ENCODE results near the gene CD69.
A peak's percentile ranks its signal among the peaks of the same experiment; 100 is the strongest.

CD69 gene

DNA sequence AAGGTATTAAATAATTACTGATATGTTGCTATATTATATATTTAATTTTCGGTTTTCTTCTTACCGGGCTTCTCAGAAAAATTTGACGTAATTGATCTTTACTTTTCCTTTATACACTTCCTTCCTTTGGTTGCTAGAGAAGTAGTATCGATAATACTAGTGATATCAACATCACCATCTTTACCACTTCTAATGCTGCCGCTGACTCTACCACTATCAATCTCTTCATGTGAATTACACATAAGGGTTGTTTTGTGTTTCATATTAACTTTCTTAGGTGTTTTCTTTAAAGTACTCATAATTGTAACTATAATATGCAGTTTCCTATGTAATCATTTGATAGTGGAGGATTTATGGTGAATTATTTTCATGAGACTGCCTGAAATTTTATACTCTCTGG is 35.6 kb upstream of the CD69 start:
- Histone ChIP-seq H4K20me1 (ENCODE audit: insufficient read depth, low read length) (no peaks in the 10 kb centered on the region), H3K27me3 (replicated peaks; ENCODE audit: insufficient read depth, low read length) (0 out of 2 replicates have a peak, but pooled peaks cover 1% of the 10 kb centered on the region), H3K79me2 (ENCODE audit: low read length) (no peaks in the 10 kb centered on the region), H3K9me2 (replicated peaks; ENCODE audit: insufficient read depth, low read length) (no peaks in the 10 kb centered on the region), H3K36me3 (replicated peaks; ENCODE audit: insufficient read depth, low read length) (no peaks in the 10 kb centered on the region), H2AFZ (ENCODE audit: low read length) (no peak overlapping the region), H3K4me3 (ENCODE audit: low read length) (no peak overlapping the region), H3K4me2 (ENCODE audit: low read depth, low read length) (no peak overlapping the region), H3K9ac (ENCODE audit: low read length) (no peak overlapping the region), H3F3A (ENCODE audit: insufficient read depth, low read length) (no peaks in the 10 kb centered on the region), H3K27ac (ENCODE audit: low read length) (no peak overlapping the region), H3K9me3 (replicated peaks; ENCODE audit: insufficient read depth, low read length) (no peaks in the 10 kb centered on the region), H3K4me1 (ENCODE audit: low read length) (peaks cover 9% of the 10 kb centered on the region)
- no peak for DNase-seq
- TF ChIP-seq EZH2 (optimal IDR thresholded peaks at IDR 0.05; ENCODE audit: low read depth, low read length): no peak
- TF ChIP-seq, protein P1, sequence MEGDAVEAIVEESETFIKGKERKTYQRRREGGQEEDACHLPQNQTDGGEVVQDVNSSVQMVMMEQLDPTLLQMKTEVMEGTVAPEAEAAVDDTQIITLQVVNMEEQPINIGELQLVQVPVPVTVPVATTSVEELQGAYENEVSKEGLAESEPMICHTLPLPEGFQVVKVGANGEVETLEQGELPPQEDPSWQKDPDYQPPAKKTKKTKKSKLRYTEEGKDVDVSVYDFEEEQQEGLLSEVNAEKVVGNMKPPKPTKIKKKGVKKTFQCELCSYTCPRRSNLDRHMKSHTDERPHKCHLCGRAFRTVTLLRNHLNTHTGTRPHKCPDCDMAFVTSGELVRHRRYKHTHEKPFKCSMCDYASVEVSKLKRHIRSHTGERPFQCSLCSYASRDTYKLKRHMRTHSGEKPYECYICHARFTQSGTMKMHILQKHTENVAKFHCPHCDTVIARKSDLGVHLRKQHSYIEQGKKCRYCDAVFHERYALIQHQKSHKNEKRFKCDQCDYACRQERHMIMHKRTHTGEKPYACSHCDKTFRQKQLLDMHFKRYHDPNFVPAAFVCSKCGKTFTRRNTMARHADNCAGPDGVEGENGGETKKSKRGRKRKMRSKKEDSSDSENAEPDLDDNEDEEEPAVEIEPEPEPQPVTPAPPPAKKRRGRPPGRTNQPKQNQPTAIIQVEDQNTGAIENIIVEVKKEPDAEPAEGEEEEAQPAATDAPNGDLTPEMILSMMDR (IDR thresholded peaks at IDR 0.05; ENCODE audit: low read length): no peak
- no peak for TF ChIP-seq EZH2phosphoT487 (IDR thresholded peaks at IDR 0.05; ENCODE audit: low read length)

DNA sequence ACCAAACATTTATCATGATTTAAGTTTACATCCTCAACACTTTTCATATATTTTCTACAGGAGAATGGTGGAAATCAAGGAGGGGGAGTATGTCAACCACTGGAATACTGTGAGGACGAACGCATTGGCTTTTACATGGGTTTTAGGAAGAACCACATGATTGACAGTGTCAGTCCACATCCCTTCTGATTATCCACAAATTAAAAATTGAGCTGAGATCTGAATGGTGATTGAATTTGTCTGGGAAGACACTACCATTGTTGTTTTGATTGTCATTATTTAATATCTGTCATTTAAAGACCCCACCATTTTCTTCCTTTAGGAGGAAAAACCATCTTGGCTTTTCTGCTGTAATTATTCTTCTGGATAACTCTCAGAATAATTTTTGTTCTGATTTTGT is 35.2 kb upstream of the CD69 start:
- no peak overlapping the region for H2AFZ ChIP-seq (ENCODE audit: low read length)
- 0 out of 2 replicates have a peak, but pooled peaks cover 5% of the 10 kb centered on the region for H3K27me3 ChIP-seq (replicated peaks; ENCODE audit: insufficient read depth, low read length)
- H3K4me2 ChIP-seq (ENCODE audit: low read depth, low read length): no peak overlapping the region
- no peaks in the 10 kb centered on the region for H3K79me2 ChIP-seq (ENCODE audit: low read length)
- H3K4me3 ChIP-seq (ENCODE audit: low read length): no peak overlapping the region
- no peak overlapping the region for H3K27ac ChIP-seq (ENCODE audit: low read length)
- no peaks in the 10 kb centered on the region for H3K9me2 ChIP-seq (replicated peaks; ENCODE audit: insufficient read depth, low read length)
- no peaks in the 10 kb centered on the region for H3K9me3 ChIP-seq (replicated peaks; ENCODE audit: insufficient read depth, low read length)
- DNase-seq: no peak
- H4K20me1 ChIP-seq (ENCODE audit: insufficient read depth, low read length): no peaks in the 10 kb centered on the region
- no peaks in the 10 kb centered on the region for H3K36me3 ChIP-seq (replicated peaks; ENCODE audit: insufficient read depth, low read length)
- H3K4me1 ChIP-seq (ENCODE audit: low read length): peaks cover 9% of the 10 kb centered on the region
- H3F3A ChIP-seq (ENCODE audit: insufficient read depth, low read length): no peaks in the 10 kb centered on the region
- H3K9ac ChIP-seq (ENCODE audit: low read length): no peak overlapping the region
- TF ChIP-seq EZH2 (optimal IDR thresholded peaks at IDR 0.05; ENCODE audit: low read depth, low read length): no peak
- no peak for TF ChIP-seq EZH2phosphoT487 (IDR thresholded peaks at IDR 0.05; ENCODE audit: low read length)
- TF ChIP-seq, protein P1 (IDR thresholded peaks at IDR 0.05; ENCODE audit: low read length): no peak

DNA sequence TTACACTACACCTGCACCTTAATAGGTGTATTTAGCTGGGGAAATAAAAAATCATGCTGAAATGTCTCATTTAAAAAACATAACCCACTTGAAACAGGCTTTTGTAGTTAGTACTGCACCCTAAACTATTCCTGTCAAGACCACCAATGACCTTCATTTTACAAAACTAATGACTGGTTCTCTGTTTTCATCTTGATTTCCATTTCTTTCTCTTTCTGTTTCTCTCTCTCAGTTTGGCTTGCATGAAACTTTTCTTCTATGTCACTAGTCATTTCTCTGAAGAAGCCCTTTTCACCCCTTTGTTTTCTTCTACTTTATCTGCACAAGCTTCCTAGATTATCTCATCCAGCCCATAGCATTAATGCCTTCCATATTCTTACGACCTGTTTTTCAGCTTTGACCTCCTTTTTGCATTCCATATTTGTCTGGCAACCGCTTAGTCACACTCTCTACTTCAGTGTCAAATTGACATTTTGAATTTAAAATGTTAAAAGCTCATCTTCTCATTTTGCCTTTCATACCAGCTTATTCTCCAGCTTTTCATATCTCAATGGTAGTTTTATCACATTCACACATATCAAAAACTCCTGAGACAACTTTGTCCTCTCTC is 33.9 kb upstream of the CD69 start:
- H3K9me3 ChIP-seq (replicated peaks; ENCODE audit: insufficient read depth, low read length): no peaks in the 10 kb centered on the region
- no peaks in the 10 kb centered on the region for H4K20me1 ChIP-seq (ENCODE audit: insufficient read depth, low read length)
- DNase-seq: no peak
- H3K36me3 ChIP-seq (replicated peaks; ENCODE audit: insufficient read depth, low read length): no peaks in the 10 kb centered on the region
- H2AFZ ChIP-seq (ENCODE audit: low read length): no peak overlapping the region; the same call in 1 of the 2 replicates
- H3K79me2 ChIP-seq (ENCODE audit: low read length): no peaks in the 10 kb centered on the region
- no peaks in the 10 kb centered on the region for H3F3A ChIP-seq (ENCODE audit: insufficient read depth, low read length)
- peak overlapping the region; percentile 24 for H3K4me2 ChIP-seq (ENCODE audit: low read depth, low read length)
- no peak overlapping the region for H3K27ac ChIP-seq (ENCODE audit: low read length)
- TF ChIP-seq EZH2 (optimal IDR thresholded peaks at IDR 0.05; ENCODE audit: low read depth, low read length): no peak
- TF ChIP-seq, protein P1 (IDR thresholded peaks at IDR 0.05; ENCODE audit: low read length): no peak
- no peak for TF ChIP-seq EZH2phosphoT487 (IDR thresholded peaks at IDR 0.05; ENCODE audit: low read length)
- 0 out of 2 replicates have a peak, but pooled peaks cover 5% of the 10 kb centered on the region for H3K27me3 ChIP-seq (replicated peaks; ENCODE audit: insufficient read depth, low read length)
- no peak overlapping the region for H3K4me3 ChIP-seq (ENCODE audit: low read length)
- no peak overlapping the region for H3K9ac ChIP-seq (ENCODE audit: low read length)
- H3K4me1 ChIP-seq (ENCODE audit: low read length): peaks cover 9% of the 10 kb centered on the region
- H3K9me2 ChIP-seq (replicated peaks; ENCODE audit: insufficient read depth, low read length): no peaks in the 10 kb centered on the region

Measured in MM.1S (cell line).